Upper lobe of right lung (tissue), 1 donor: ENCODE measurements around the gene AMIGO1. TPM values are rescaled to one million over a fixed set of nuclear protein-coding genes. Genes with fewer than 3 reads are reported as not detected.

ENCODE experiments used
- ATAC-seq: fragments of 200-7000 bp; cut with Tn5 transposase; one replicate; pipeline ENCODE4 v1.9.1; 2020; ENCODE audit warnings: mild to moderate bottlenecking, moderate library complexity
- DNase-seq: peaks from one replicate; pipeline ENCODE4 v3.0.0-alpha.2; 2020
- H3K27ac ChIP-seq: fragments of 200-600 bp; one replicate; pipeline ENCODE4 v1.8.0; 2022
- H3K27me3 ChIP-seq: fragments of 200-600 bp; one replicate; pipeline ENCODE4 v1.8.0; 2022; ENCODE audit warnings: mild to moderate bottlenecking
- H3K36me3 ChIP-seq: fragments of 200-600 bp; one replicate; pipeline ENCODE4 v1.8.0; 2022
- H3K4me1 ChIP-seq: fragments of 200-600 bp; one replicate; pipeline ENCODE4 v1.8.0; 2022
- H3K4me3 ChIP-seq: fragments of 200-600 bp; one replicate; pipeline ENCODE4 v1.8.0; 2022; ENCODE audit warnings: mild to moderate bottlenecking
- H3K9me3 ChIP-seq: fragments of 200-600 bp; one replicate; pipeline ENCODE4 v1.8.0; 2022
- CTCF ChIP-seq: fragments of 200-600 bp; IDR thresholded peaks from one replicate; pipeline ENCODE4 v1.8.0; 2022; ENCODE audit warnings: antibody characterized with exemption
- intact Hi-C: fragments of 100-400 bp; cut with DNase I; formaldehyde crosslinking; loops from one replicate; pipeline ENCODE4 v1.11.0; 2022
- total RNA-seq: library from RNA; stranded (reverse); fragmentation: NEBNext Ultra II Directional; extraction: Animal tissue kit (Norgen Biotek cat#: 25700); gene quantifications from one replicate; pipeline ENCODE4 v1.2.1, GENCODE V29; 2021
- donor health status: DM: no; HTN: yes; CAD: no; lungs with severe emphysema.

AMIGO1 gene
- total RNA-seq, 1 donor from 2014 or later, result 13.3 TPM

GRCh38 chr1:109504974-109505373 is 4.6 kb downstream of the AMIGO1 start:
- Histone ChIP-seq H3K9me3 (no peaks in the 10 kb centered on the region), H3K27ac (no peak overlapping the region), H3K36me3 (no peaks in the 10 kb centered on the region), H3K27me3 (no peaks in the 10 kb centered on the region), H3K4me1 (peaks cover 32% of the 10 kb centered on the region), H3K4me3 (no peak overlapping the region)
- DNase-seq (no peak), ATAC-seq (no peak)
- no peak for TF ChIP-seq CTCF
- intact Hi-C loops, result no loop called here

DNA sequence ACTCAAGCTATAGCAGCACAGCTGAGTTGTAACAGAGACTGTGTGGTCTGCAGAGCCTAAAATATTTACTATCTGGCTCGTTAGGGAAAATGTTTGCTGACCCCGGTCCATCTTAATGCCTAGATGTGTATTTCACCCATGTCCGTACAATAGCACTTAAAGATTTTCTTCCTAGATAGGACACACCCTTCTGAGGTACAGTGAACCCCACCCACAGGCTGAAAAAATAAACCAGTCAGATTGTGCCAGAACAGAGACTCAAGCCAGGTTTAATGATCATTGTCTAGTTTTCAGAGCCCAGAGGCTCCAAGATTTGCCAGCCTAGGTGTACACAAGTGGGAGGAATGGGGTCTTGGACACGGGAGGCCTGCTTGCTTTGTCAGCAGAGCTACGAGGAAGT is 5.6 kb downstream of the AMIGO1 start:
- Histone ChIP-seq H3K4me1 (peaks cover 41% of the 10 kb centered on the region), H3K27ac (peak overlapping the region; percentile 24), H3K27me3 (no peaks in the 10 kb centered on the region), H3K9me3 (no peaks in the 10 kb centered on the region), H3K36me3 (no peaks in the 10 kb centered on the region), H3K4me3 (no peak overlapping the region)
- TF ChIP-seq CTCF, result no peak
- intact Hi-C loops, result no loop called here
- no peak for DNase-seq
- ATAC-seq, result no peak

DNA sequence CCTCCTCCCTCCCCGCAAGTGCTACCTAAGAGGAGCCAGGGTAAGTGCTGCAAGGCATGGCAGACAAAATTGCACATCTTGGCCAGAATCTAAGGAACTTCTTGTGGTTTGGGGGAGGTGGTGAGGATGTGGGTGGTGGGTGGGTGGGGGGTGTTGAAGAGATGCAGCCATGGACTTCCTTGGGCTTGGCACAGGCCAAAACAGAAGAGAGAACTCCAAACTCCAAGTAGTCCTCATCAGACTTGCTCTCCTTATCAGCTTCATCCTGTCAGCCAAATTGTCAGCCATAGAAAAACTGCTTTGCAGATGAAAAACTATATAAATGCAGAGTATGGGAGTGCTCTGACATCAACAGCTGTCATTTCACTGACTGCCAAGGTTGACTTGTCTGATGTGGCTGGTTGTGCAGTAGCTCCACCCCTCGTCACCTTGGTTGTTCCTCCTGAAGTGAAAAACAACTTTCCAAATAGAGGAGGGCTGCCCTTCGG is 7.1 kb downstream of the AMIGO1 start:
- DNase-seq (no peak), ATAC-seq (no peak)
- H3K9me3 ChIP-seq, result no peaks in the 10 kb centered on the region
- no peaks in the 10 kb centered on the region for H3K36me3 ChIP-seq
- TF ChIP-seq CTCF, result no peak
- intact Hi-C loops, result no loop called here
- H3K27me3 ChIP-seq, result no peaks in the 10 kb centered on the region
- H3K4me1 ChIP-seq, result peaks cover 45% of the 10 kb centered on the region
- no peak overlapping the region for H3K4me3 ChIP-seq
- peak overlapping the region; percentile 11 for H3K27ac ChIP-seq

- ATAC-seq (peak; percentile 55), DNase-seq (no peak)
- H3K27me3 ChIP-seq, result no peaks in the 10 kb centered on the region
- intact Hi-C loops, result no loop called here
- no peaks in the 10 kb centered on the region for H3K9me3 ChIP-seq
- H3K27ac ChIP-seq, result peak overlapping the region; percentile 11
- H3K4me1 ChIP-seq, result peaks cover 45% of the 10 kb centered on the region
- TF ChIP-seq CTCF, result no peak
- peaks cover 2% of the 10 kb centered on the region for H3K36me3 ChIP-seq
- H3K4me3 ChIP-seq, result no peak overlapping the region
Measured at GRCh38 chr1:109501644-109502363, 7.7 kb downstream of the AMIGO1 start.

DNA sequence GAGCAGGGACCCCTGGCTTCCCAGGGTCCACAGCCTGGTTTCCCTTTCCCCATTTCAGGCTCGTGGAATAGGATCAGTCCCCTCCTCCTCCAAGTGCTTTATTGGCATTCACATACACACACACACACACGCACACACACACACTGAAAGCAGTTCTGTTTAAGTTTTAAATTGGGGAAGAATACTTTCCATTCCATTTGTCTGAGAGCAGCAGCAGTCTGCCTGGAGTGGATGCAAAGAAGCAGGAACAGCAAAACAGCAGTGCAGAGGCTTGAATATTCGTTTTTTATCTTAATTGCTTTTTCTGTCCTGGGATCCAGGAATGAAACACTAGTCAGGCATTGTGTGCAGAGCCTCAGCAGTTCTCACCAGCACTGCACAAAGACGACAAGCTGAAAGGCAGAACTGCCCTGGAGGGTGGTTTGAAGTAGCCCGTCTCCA is 8.6 kb downstream of the AMIGO1 start:
- Histone ChIP-seq H3K36me3 (peaks cover 10% of the 10 kb centered on the region), H3K4me1 (peaks cover 45% of the 10 kb centered on the region), H3K27ac (peak overlapping the region; percentile 63), H3K4me3 (no peak overlapping the region), H3K9me3 (no peaks in the 10 kb centered on the region), H3K27me3 (no peaks in the 10 kb centered on the region)
- intact Hi-C loops, result no loop called here
- TF ChIP-seq CTCF, result no peak
- no peak for DNase-seq
- peak; percentile 8 for ATAC-seq
